HG02763 (cell line): Measurements from ENCODE around the gene ZNF738.
"Not testable (repeated sequence)": the region's sequence is repeated elsewhere in the genome, so short reads cannot be mapped to it uniquely, and the experiment has no call there.

Experiments used
- ATAC-seq: cut with Tn5 transposase; IDR thresholded peaks from one replicate; pipeline ENCODE4 v1.9.1; 2021; ENCODE audit warnings: mild to moderate bottlenecking, moderate library complexity; ENCODE audit not compliant: unreplicated experiment

ZNF738 gene

GRCh38 chr19:21358768-21359451 lies at the start of gene ZNF738:
ZNF738 (plus strand) TSS chr19:21359000; CDS start chr19:21359141, 141 bp downstream.
- ATAC-seq, result peak; percentile 98

GRCh38 chr19:21312807-21313206 lies 46.0 kb upstream of the ZNF738 start:
- not testable (repeated sequence) for ATAC-seq

GRCh38 chr19:21314676-21315075 lies 44.1 kb upstream of the ZNF738 start:
- no peak for ATAC-seq

- no peak for ATAC-seq
Measured at GRCh38 chr19:21317821-21318220, 41.0 kb upstream of the ZNF738 start.

GRCh38 chr19:21321134-21321533 lies 37.7 kb upstream of the ZNF738 start:
- no peak for ATAC-seq

- ATAC-seq, result no peak
Measured at GRCh38 chr19:21321996-21322395, 36.8 kb upstream of the ZNF738 start.

GRCh38 chr19:21322528-21322927 lies 36.3 kb upstream of the ZNF738 start:
- ATAC-seq, result no peak

GRCh38 chr19:21323000-21323399 lies 35.8 kb upstream of the ZNF738 start:
- ATAC-seq, result no peak

- ATAC-seq, result no peak
Measured at GRCh38 chr19:21326169-21326568, 32.6 kb upstream of the ZNF738 start.

- no peak for ATAC-seq
Measured at GRCh38 chr19:21328406-21328805, 30.4 kb upstream of the ZNF738 start.

- ATAC-seq, result peak; percentile 100
Measured at GRCh38 chr19:21328885-21329605, 29.8 kb upstream of the ZNF738 start, which contains the start of gene ZNF708. ZNF708 (minus strand) TSS chr19:21329410; CDS start chr19:21329212, 198 bp downstream.

GRCh38 chr19:21335721-21336120 lies 23.1 kb upstream of the ZNF738 start:
- no peak for ATAC-seq

- ATAC-seq, result not testable (repeated sequence)
Measured at GRCh38 chr19:21344841-21345240, 14.0 kb upstream of the ZNF738 start.

GRCh38 chr19:21352830-21353229 lies 6.0 kb upstream of the ZNF738 start:
- no peak for ATAC-seq

GRCh38 chr19:21362291-21362690 lies 3.5 kb downstream of the ZNF738 start:
- no peak for ATAC-seq

GRCh38 chr19:21383980-21384582 lies 25.3 kb downstream of the ZNF738 start:
- ATAC-seq, result no peak

- no peak for ATAC-seq
Measured at GRCh38 chr19:21396121-21396520, 37.3 kb downstream of the ZNF738 start.

- peak; percentile 99 for ATAC-seq
Measured at GRCh38 chr19:21396893-21397572, 38.2 kb downstream of the ZNF738 start, which contains the start of gene ZNF493. ZNF493 (plus strand) TSS chr19:21397133; CDS start chr19:21397238, 105 bp downstream.

GRCh38 chr19:21398851-21399250 lies 40.1 kb downstream of the ZNF738 start:
- no peak for ATAC-seq

GRCh38 chr19:21402303-21402985 lies 43.6 kb downstream of the ZNF738 start:
- ATAC-seq, result no peak

- no peak for ATAC-seq
Measured at GRCh38 chr19:21410166-21410565, 51.4 kb downstream of the ZNF738 start.
